ENCODE data around the gene NCBP3.

NCBP3 gene

GRCh38 chr17:3827124-3827773 is 18.8 kb downstream of the NCBP3 start:
- H3K4me1 ChIP-seq (ENCODE audit: control insufficient read depth in 2 of 2, insufficient read depth in 1 of 2, low read depth in 1 of 2, low read length in 2 of 2) = no peaks in the 10 kb centered on the region
- H3K79me1 ChIP-seq (ENCODE audit: low read depth, low read length) = no peaks in the 10 kb centered on the region
- no peak overlapping the region for H3K4me3 ChIP-seq (ENCODE audit: low read length in 2 of 2)
- no peak overlapping the region for H2BK120ac ChIP-seq (ENCODE audit: low read depth, low read length)
- no CpG with 5 or more reads among the region's 6 CpGs for WGBS, 2 donors (ENCODE audit: extremely low coverage in 2 of 2, insufficient read length in 2 of 2, insufficient replicate concordance in 1 of 2)
- no peak overlapping the region for H3K4me2 ChIP-seq (ENCODE audit: insufficient read depth, low read length, poor library complexity, severe bottlenecking)
- no peak overlapping the region for H4K91ac ChIP-seq (ENCODE audit: low read depth, low read length, poor library complexity)
- no peak overlapping the region for H3K4ac ChIP-seq (ENCODE audit: low read length)
- no peaks in the 10 kb centered on the region for H3K9me3 ChIP-seq (replicated peaks in 1 of 2; ENCODE audit: control insufficient read depth in 2 of 2, insufficient read depth in 1 of 2, low read depth in 1 of 2, low read length in 2 of 2)
- H2AK5ac ChIP-seq (ENCODE audit: low read depth, low read length) = no peak overlapping the region
- H3K23ac ChIP-seq (ENCODE audit: low read depth, low read length, poor library complexity) = no peak overlapping the region
- no peak overlapping the region for H2BK15ac ChIP-seq (ENCODE audit: low read length)
- H2BK12ac ChIP-seq (ENCODE audit: low read length) = no peak overlapping the region
- no peak overlapping the region for H2AFZ ChIP-seq (ENCODE audit: low read length)
- H2BK5ac ChIP-seq (ENCODE audit: low read length) = no peak overlapping the region
- H3K14ac ChIP-seq (ENCODE audit: low read length) = no peak overlapping the region
- H4K8ac ChIP-seq (ENCODE audit: low read depth, low read length) = no peak overlapping the region
- H3K27ac ChIP-seq (replicated peaks; ENCODE audit: low read length) = no peak overlapping the region
- peaks cover 23 to 81% of the 10 kb centered on the region in 2 donors for H3K36me3 ChIP-seq (replicated peaks in 1 of 2; ENCODE audit: control insufficient read depth in 2 of 2, insufficient read depth in 2 of 2, low read length in 2 of 2)
- DNase-seq (ENCODE audit: low spot score) = peak; percentile 54
- no peaks in the 10 kb centered on the region for H3K27me3 ChIP-seq (ENCODE audit: control insufficient read depth in 3 of 3, insufficient read depth in 3 of 3, low read depth in 1 of 3, low read length in 3 of 3)
- no peak overlapping the region for H3K9ac ChIP-seq (ENCODE audit: low read depth, low read length, poor library complexity)
- H3K18ac ChIP-seq (ENCODE audit: low read length) = no peak overlapping the region

- H3K9ac ChIP-seq (ENCODE audit: low read depth, low read length, poor library complexity) = no peak overlapping the region
- H2AFZ ChIP-seq (ENCODE audit: low read length) = no peak overlapping the region
- H2BK120ac ChIP-seq (ENCODE audit: low read depth, low read length) = no peak overlapping the region
- H3K23ac ChIP-seq (ENCODE audit: low read depth, low read length, poor library complexity) = no peak overlapping the region
- no peaks in the 10 kb centered on the region for H3K27me3 ChIP-seq (ENCODE audit: control insufficient read depth in 3 of 3, insufficient read depth in 3 of 3, low read depth in 1 of 3, low read length in 3 of 3)
- no peak overlapping the region for H2BK12ac ChIP-seq (ENCODE audit: low read length)
- no peak overlapping the region for H3K14ac ChIP-seq (ENCODE audit: low read length)
- H3K4me1 ChIP-seq (ENCODE audit: control insufficient read depth in 2 of 2, insufficient read depth in 1 of 2, low read depth in 1 of 2, low read length in 2 of 2) = no peaks in the 10 kb centered on the region
- no peak overlapping the region for H2BK15ac ChIP-seq (ENCODE audit: low read length)
- no CpG with 5 or more reads among the region's 4 CpGs for WGBS, 2 donors (ENCODE audit: extremely low coverage in 2 of 2, insufficient read length in 2 of 2, insufficient replicate concordance in 1 of 2)
- H4K8ac ChIP-seq (ENCODE audit: low read depth, low read length) = no peak overlapping the region
- H4K91ac ChIP-seq (ENCODE audit: low read depth, low read length, poor library complexity) = no peak overlapping the region
- no peaks in the 10 kb centered on the region for H3K79me1 ChIP-seq (ENCODE audit: low read depth, low read length)
- no peak overlapping the region for H3K4me2 ChIP-seq (ENCODE audit: insufficient read depth, low read length, poor library complexity, severe bottlenecking)
- no peak overlapping the region for H3K18ac ChIP-seq (ENCODE audit: low read length)
- H3K9me3 ChIP-seq (replicated peaks in 1 of 2; ENCODE audit: control insufficient read depth in 2 of 2, insufficient read depth in 1 of 2, low read depth in 1 of 2, low read length in 2 of 2) = no peaks in the 10 kb centered on the region
- no peak overlapping the region for H3K4me3 ChIP-seq (ENCODE audit: low read length in 2 of 2)
- H3K36me3 ChIP-seq (replicated peaks in 1 of 2; ENCODE audit: control insufficient read depth in 2 of 2, insufficient read depth in 2 of 2, low read length in 2 of 2) = peaks cover 24 to 91% of the 10 kb centered on the region in 2 donors
- H2AK5ac ChIP-seq (ENCODE audit: low read depth, low read length) = no peak overlapping the region
- no peak overlapping the region for H2BK5ac ChIP-seq (ENCODE audit: low read length)
- DNase-seq (ENCODE audit: low spot score) = no peak
- no peak overlapping the region for H3K27ac ChIP-seq (replicated peaks; ENCODE audit: low read length)
- H3K4ac ChIP-seq (ENCODE audit: low read length) = no peak overlapping the region
These were observed 19.9 kb downstream of the NCBP3 start for GRCh38 chr17:3826191-3826590.

DNA sequence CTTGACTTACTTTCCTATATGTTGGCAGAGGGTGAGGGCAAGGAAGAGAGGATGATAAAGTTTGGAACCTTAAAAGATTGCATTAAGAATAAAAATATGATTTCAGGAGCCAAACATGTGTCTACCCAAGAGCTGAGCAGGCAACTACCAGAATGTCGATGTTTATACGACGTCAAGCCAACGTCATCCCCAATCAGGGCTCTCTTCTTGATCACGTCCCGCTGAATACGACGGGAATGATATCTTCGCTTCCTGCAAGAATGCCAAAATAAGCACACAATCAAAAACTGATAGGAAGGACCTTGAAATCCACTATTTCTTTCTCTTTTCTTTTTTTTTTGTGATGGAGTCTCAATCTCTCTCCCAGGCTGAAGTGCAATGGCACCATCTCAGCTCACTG is 24.9 kb downstream of the NCBP3 start:
- no peak overlapping the region for H4K8ac ChIP-seq (ENCODE audit: low read depth, low read length)
- H3K27me3 ChIP-seq (ENCODE audit: control insufficient read depth in 3 of 3, insufficient read depth in 3 of 3, low read depth in 1 of 3, low read length in 3 of 3) = no peaks in the 10 kb centered on the region
- H3K14ac ChIP-seq (ENCODE audit: low read length) = no peak overlapping the region
- no peak overlapping the region for H2BK120ac ChIP-seq (ENCODE audit: low read depth, low read length)
- H2BK15ac ChIP-seq (ENCODE audit: low read length) = no peak overlapping the region
- H3K9me3 ChIP-seq (replicated peaks in 1 of 2; ENCODE audit: control insufficient read depth in 2 of 2, insufficient read depth in 1 of 2, low read depth in 1 of 2, low read length in 2 of 2) = no peaks in the 10 kb centered on the region
- H3K36me3 ChIP-seq (replicated peaks in 1 of 2; ENCODE audit: control insufficient read depth in 2 of 2, insufficient read depth in 2 of 2, low read length in 2 of 2) = peaks cover 24 to 95% of the 10 kb centered on the region in 2 donors
- H3K4me2 ChIP-seq (ENCODE audit: insufficient read depth, low read length, poor library complexity, severe bottlenecking) = no peak overlapping the region
- no peak overlapping the region for H2AK5ac ChIP-seq (ENCODE audit: low read depth, low read length)
- no peaks in the 10 kb centered on the region for H3K79me1 ChIP-seq (ENCODE audit: low read depth, low read length)
- DNase-seq (ENCODE audit: low spot score) = no peak
- no peak overlapping the region for H3K27ac ChIP-seq (replicated peaks; ENCODE audit: low read length)
- no peak overlapping the region for H3K9ac ChIP-seq (ENCODE audit: low read depth, low read length, poor library complexity)
- no peak overlapping the region for H4K91ac ChIP-seq (ENCODE audit: low read depth, low read length, poor library complexity)
- no peak overlapping the region for H3K4me3 ChIP-seq (ENCODE audit: low read length in 2 of 2)
- H3K23ac ChIP-seq (ENCODE audit: low read depth, low read length, poor library complexity) = no peak overlapping the region
- H2BK12ac ChIP-seq (ENCODE audit: low read length) = no peak overlapping the region
- WGBS, 2 donors (ENCODE audit: extremely low coverage in 2 of 2, insufficient read length in 2 of 2, insufficient replicate concordance in 1 of 2) = no CpG with 5 or more reads among the region's 9 CpGs
- no peak overlapping the region for H3K4ac ChIP-seq (ENCODE audit: low read length)
- no peak overlapping the region for H3K18ac ChIP-seq (ENCODE audit: low read length)
- no peak overlapping the region for H2BK5ac ChIP-seq (ENCODE audit: low read length)
- no peaks in the 10 kb centered on the region for H3K4me1 ChIP-seq (ENCODE audit: control insufficient read depth in 2 of 2, insufficient read depth in 1 of 2, low read depth in 1 of 2, low read length in 2 of 2)
- no peak overlapping the region for H2AFZ ChIP-seq (ENCODE audit: low read length)

- H2BK12ac ChIP-seq (ENCODE audit: low read length) = no peak overlapping the region
- H4K91ac ChIP-seq (ENCODE audit: low read depth, low read length, poor library complexity) = no peak overlapping the region
- H3K18ac ChIP-seq (ENCODE audit: low read length) = no peak overlapping the region
- H3K27ac ChIP-seq (replicated peaks; ENCODE audit: low read length) = no peak overlapping the region
- no peak overlapping the region for H3K9ac ChIP-seq (ENCODE audit: low read depth, low read length, poor library complexity)
- no peak overlapping the region for H3K4me2 ChIP-seq (ENCODE audit: insufficient read depth, low read length, poor library complexity, severe bottlenecking)
- no peak overlapping the region for H3K14ac ChIP-seq (ENCODE audit: low read length)
- no peak overlapping the region for H2BK5ac ChIP-seq (ENCODE audit: low read length)
- no peak overlapping the region for H3K4ac ChIP-seq (ENCODE audit: low read length)
- H2BK15ac ChIP-seq (ENCODE audit: low read length) = no peak overlapping the region
- H3K4me3 ChIP-seq (ENCODE audit: low read length in 2 of 2) = no peak overlapping the region
- no peak overlapping the region for H2BK120ac ChIP-seq (ENCODE audit: low read depth, low read length)
- H2AFZ ChIP-seq (ENCODE audit: low read length) = no peak overlapping the region
- H3K27me3 ChIP-seq (ENCODE audit: control insufficient read depth in 3 of 3, insufficient read depth in 3 of 3, low read depth in 1 of 3, low read length in 3 of 3) = no peaks in the 10 kb centered on the region
- no peak overlapping the region for H3K23ac ChIP-seq (ENCODE audit: low read depth, low read length, poor library complexity)
- no peaks in the 10 kb centered on the region for H3K9me3 ChIP-seq (replicated peaks in 1 of 2; ENCODE audit: control insufficient read depth in 2 of 2, insufficient read depth in 1 of 2, low read depth in 1 of 2, low read length in 2 of 2)
- peaks cover 32 to 95% of the 10 kb centered on the region in 2 donors for H3K36me3 ChIP-seq (replicated peaks in 1 of 2; ENCODE audit: control insufficient read depth in 2 of 2, insufficient read depth in 2 of 2, low read length in 2 of 2)
- H3K79me1 ChIP-seq (ENCODE audit: low read depth, low read length) = no peaks in the 10 kb centered on the region
- no peak overlapping the region for H4K8ac ChIP-seq (ENCODE audit: low read depth, low read length)
- no CpG with 5 or more reads among the region's 6 CpGs for WGBS, 2 donors (ENCODE audit: extremely low coverage in 2 of 2, insufficient read length in 2 of 2, insufficient replicate concordance in 1 of 2)
- H3K4me1 ChIP-seq (ENCODE audit: control insufficient read depth in 2 of 2, insufficient read depth in 1 of 2, low read depth in 1 of 2, low read length in 2 of 2) = no peaks in the 10 kb centered on the region
- no peak overlapping the region for H2AK5ac ChIP-seq (ENCODE audit: low read depth, low read length)
- no peak for DNase-seq (ENCODE audit: low spot score)
These were observed 27.3 kb downstream of the NCBP3 start for GRCh38 chr17:3818786-3819185.
